MM.1S (cell line): Measurements from ENCODE around the gene GEMIN4.

ENCODE experiments used
- CTCF ChIP-seq: fragments of 300-600 bp; sonication (generic); IDR thresholded peaks from 2 replicates; pipeline ENCODE4 v1.5.1; 2016; ENCODE audit warnings: antibody characterized with exemption, low read length, mixed read lengths
- EZH2 ChIP-seq: fragments of 300-600 bp; sonication (generic); optimal IDR thresholded peaks from 2 replicates; pipeline ENCODE3; 2017; ENCODE audit warnings: low read depth, mild to moderate bottlenecking, antibody characterized with exemption, low read length, mixed read lengths

- TF ChIP-seq CTCF (no peak), EZH2 (no peak)
Observed at GRCh38 chr17:745406-745805, 6.7 kb downstream of the GEMIN4 start.
